ENCODE results near the gene CD109.
"Not testable (repeated sequence)": the region's sequence is repeated elsewhere in the genome, so short reads cannot be mapped to it uniquely, and the experiment has no call there.

Gene CD109

GRCh38 chr6:73823046-73823735 lies 127.2 kb downstream of the CD109 start:
- DNase-seq (ENCODE audit: low read depth), result no peak

GRCh38 chr6:73823832-73824231 lies 127.8 kb downstream of the CD109 start:
- no peak overlapping the region for H3K4me3 ChIP-seq (replicated peaks; ENCODE audit: low read depth, low read length)
- TF ChIP-seq CTCF (IDR thresholded peaks at IDR 0.05; ENCODE audit: low read length, missing control alignments), result no peak
- no peak for DNase-seq (ENCODE audit: low read depth)

More at GRCh38 chr6:73823046-73823735, 127.2 kb downstream of the CD109 start:
- TF ChIP-seq CTCF (IDR thresholded peaks at IDR 0.05; ENCODE audit: low read length, missing control alignments), result no peak
- no peak overlapping the region for H3K4me3 ChIP-seq (replicated peaks; ENCODE audit: low read depth, low read length)

- no peak overlapping the region for H3K4me3 ChIP-seq (replicated peaks; ENCODE audit: low read depth, low read length)
- TF ChIP-seq CTCF (IDR thresholded peaks at IDR 0.05; ENCODE audit: low read length, missing control alignments), result no peak
- no peak for DNase-seq (ENCODE audit: low read depth)
Measured at GRCh38 chr6:73826571-73826970, 130.6 kb downstream of the CD109 start.

- no peak for TF ChIP-seq CTCF (IDR thresholded peaks at IDR 0.05; ENCODE audit: low read length, missing control alignments)
- no peak for DNase-seq (ENCODE audit: low read depth)
- H3K4me3 ChIP-seq (replicated peaks; ENCODE audit: low read depth, low read length), result no peak overlapping the region
Measured at GRCh38 chr6:73830119-73830518, 134.1 kb downstream of the CD109 start.

GRCh38 chr6:73832313-73832712 lies 136.3 kb downstream of the CD109 start:
- no peak for TF ChIP-seq CTCF (IDR thresholded peaks at IDR 0.05; ENCODE audit: low read length, missing control alignments)
- peak; percentile 16 for DNase-seq (ENCODE audit: low read depth)
- no peak overlapping the region for H3K4me3 ChIP-seq (replicated peaks; ENCODE audit: low read depth, low read length)

GRCh38 chr6:73844696-73845095 lies 148.7 kb downstream of the CD109 start:
- not testable (repeated sequence) for DNase-seq (ENCODE audit: low read depth); H3K4me3 ChIP-seq (replicated peaks; ENCODE audit: low read depth, low read length)

- DNase-seq (ENCODE audit: low read depth); H3K4me3 ChIP-seq (replicated peaks; ENCODE audit: low read depth, low read length): not testable (repeated sequence)
Measured at GRCh38 chr6:73851048-73851447, 155.0 kb downstream of the CD109 start.

- H3K4me3 ChIP-seq (replicated peaks; ENCODE audit: low read depth, low read length), result peak overlapping the region; percentile 24
- DNase-seq (ENCODE audit: low read depth), result peak; percentile 86
- peak; percentile 65 for TF ChIP-seq CTCF (IDR thresholded peaks at IDR 0.05; ENCODE audit: low read length, missing control alignments)
Measured at GRCh38 chr6:73854998-73855718, 159.2 kb downstream of the CD109 start.

Data from fibroblast of pulmonary artery (primary cell).